Measurements from ENCODE around the gene HSPA12B. TPM values are rescaled to one million over a fixed set of nuclear protein-coding genes. Genes with fewer than 3 reads are reported as not detected.
"Not testable (repeated sequence)": the region's sequence is repeated elsewhere in the genome, so short reads cannot be mapped to it uniquely, and the experiment has no call there.

HSPA12B gene
- polyA plus RNA-seq, 1 donor: 6.3 TPM

GRCh38 chr20:3787324-3788014 is 55.0 kb downstream of the HSPA12B start:
- H3K27me3 ChIP-seq (ENCODE audit: control insufficient read depth, insufficient read depth, low read length): no peaks in the 10 kb centered on the region
- H3K4me1 ChIP-seq (ENCODE audit: control insufficient read depth, insufficient read depth, low read length): peaks cover 38% of the 10 kb centered on the region
- H3K27ac ChIP-seq (ENCODE audit: low read length): no peak overlapping the region
- no peak for DNase-seq
- H3K36me3 ChIP-seq (ENCODE audit: control insufficient read depth, insufficient read depth, low read length): peaks cover 22% of the 10 kb centered on the region
- H3K4me3 ChIP-seq (ENCODE audit: low read length): peak overlapping the region; percentile 32
- WGBS (ENCODE audit: insufficient coverage, low lambda C conversion rate): no CpG with 5 or more reads among the region's 5 CpGs
- peaks cover 12% of the 10 kb centered on the region for H3K9me3 ChIP-seq (ENCODE audit: control insufficient read depth, low read depth, low read length)

DNA sequence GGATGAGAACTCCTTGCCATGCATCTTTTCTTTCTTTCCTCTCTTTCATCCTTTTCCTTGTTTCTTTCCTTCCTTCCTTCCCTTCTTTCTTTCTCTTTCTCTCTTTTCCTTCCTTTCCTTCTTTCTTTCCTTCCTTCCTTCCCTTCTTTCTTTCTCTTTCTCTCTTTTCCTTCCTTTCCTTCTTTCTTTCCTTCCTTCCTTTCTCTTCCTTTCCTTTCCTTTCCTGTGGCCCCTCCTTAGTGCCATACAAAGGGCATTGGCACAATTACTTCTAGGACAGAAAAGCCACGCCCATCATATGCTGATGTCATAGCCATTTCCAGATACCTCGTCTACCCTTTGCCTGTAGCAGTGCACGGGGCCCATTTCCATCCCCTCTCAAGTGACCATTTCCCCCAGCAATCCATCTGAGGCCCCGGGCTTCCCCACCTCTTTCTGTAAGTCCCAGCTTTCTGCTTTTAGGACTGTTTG is 56.2 kb downstream of the HSPA12B start:
- Histone ChIP-seq H3K4me1 (ENCODE audit: control insufficient read depth, insufficient read depth, low read length) (peaks cover 26% of the 10 kb centered on the region), H3K4me3 (ENCODE audit: low read length) (no peak overlapping the region), H3K36me3 (ENCODE audit: control insufficient read depth, insufficient read depth, low read length) (peaks cover 15% of the 10 kb centered on the region), H3K27ac (ENCODE audit: low read length) (no peak overlapping the region), H3K9me3 (ENCODE audit: control insufficient read depth, low read depth, low read length) (peaks cover 12% of the 10 kb centered on the region), H3K27me3 (ENCODE audit: control insufficient read depth, insufficient read depth, low read length) (no peaks in the 10 kb centered on the region)
- DNase-seq: peak; percentile 65 to 81
- 100% methylated on average over 1 of the region's 4 CpGs for WGBS (ENCODE audit: insufficient coverage, low lambda C conversion rate)

GRCh38 chr20:3789201-3789600 is 56.7 kb downstream of the HSPA12B start:
- H3K4me3 ChIP-seq (ENCODE audit: low read length); DNase-seq; H3K27ac ChIP-seq (ENCODE audit: low read length); H3K27me3 ChIP-seq (ENCODE audit: control insufficient read depth, insufficient read depth, low read length): not testable (repeated sequence)
- Histone ChIP-seq H3K4me1 (ENCODE audit: control insufficient read depth, insufficient read depth, low read length) (peaks cover 23% of the 10 kb centered on the region), H3K9me3 (ENCODE audit: control insufficient read depth, low read depth, low read length) (peaks cover 12% of the 10 kb centered on the region), H3K36me3 (ENCODE audit: control insufficient read depth, insufficient read depth, low read length) (peaks cover 13% of the 10 kb centered on the region)
- WGBS (ENCODE audit: insufficient coverage, low lambda C conversion rate): no CpG with 5 or more reads among the region's 4 CpGs

DNA sequence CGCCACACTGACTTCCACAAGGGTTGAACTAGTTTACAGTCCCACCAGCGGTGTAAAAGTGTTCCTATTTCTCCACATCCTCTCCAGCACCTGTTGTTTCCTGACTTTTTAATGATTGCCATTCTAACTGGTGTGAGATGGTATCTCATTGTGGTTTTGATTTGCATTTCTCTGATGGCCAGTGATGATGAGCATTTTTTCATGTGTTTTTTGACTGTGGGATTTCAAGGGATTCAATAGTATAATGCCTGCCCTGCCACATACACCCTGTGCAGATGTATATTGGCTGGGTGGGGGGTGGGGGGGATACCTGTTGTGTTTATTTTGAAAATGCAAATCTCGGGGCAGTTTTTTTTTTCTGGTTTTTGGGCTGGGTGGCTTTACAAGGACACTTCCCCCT is 61.7 kb downstream of the HSPA12B start:
- not testable (repeated sequence) for H3K27me3 ChIP-seq (ENCODE audit: control insufficient read depth, insufficient read depth, low read length); H3K36me3 ChIP-seq (ENCODE audit: control insufficient read depth, insufficient read depth, low read length); DNase-seq; H3K4me3 ChIP-seq (ENCODE audit: low read length); H3K27ac ChIP-seq (ENCODE audit: low read length); H3K9me3 ChIP-seq (ENCODE audit: control insufficient read depth, low read depth, low read length)
- no CpG with 5 or more reads among the region's 3 CpGs for WGBS (ENCODE audit: insufficient coverage, low lambda C conversion rate)
- peaks cover 29% of the 10 kb centered on the region for H3K4me1 ChIP-seq (ENCODE audit: control insufficient read depth, insufficient read depth, low read length)

DNA sequence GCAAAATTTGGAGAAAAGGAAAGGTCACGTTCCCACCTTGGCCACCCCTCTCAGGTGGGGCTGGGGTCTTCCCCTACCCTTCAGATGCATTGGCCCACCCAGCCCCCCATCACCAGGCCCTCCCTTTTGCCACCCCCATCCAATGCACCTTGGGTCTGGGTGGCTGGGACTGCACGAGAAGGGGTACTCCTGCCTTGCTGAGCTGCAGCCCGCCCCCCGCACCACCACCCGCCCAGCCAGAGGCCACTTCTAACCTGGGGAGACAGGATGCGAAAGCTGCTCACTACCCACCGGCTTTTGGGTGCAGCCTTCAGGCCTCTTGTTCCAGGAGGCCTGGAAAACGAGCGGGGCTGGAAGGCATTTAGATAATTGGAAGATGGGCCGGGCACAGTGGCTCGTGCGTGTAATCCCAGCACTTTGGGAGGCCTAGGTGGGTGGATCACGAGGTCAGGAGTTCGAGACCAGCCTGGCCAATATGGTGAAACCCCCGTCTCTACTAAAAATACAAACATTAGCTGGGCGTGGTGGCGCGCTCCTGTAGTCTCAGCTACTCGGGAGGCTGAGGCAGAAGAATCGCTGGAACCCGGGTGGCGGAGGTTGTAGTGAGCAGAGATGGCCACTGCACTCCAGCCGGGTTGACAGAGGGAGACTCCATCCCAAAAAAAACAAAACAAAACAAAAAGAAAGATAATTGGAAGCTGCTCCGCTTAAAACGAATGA is 62.4 kb downstream of the HSPA12B start:
- H3K27ac ChIP-seq (ENCODE audit: low read length): peak overlapping the region; percentile 88
- H3K36me3 ChIP-seq (ENCODE audit: control insufficient read depth, insufficient read depth, low read length): no peaks in the 10 kb centered on the region
- H3K9me3 ChIP-seq (ENCODE audit: control insufficient read depth, low read depth, low read length): no peaks in the 10 kb centered on the region
- H3K4me3 ChIP-seq (ENCODE audit: low read length): peak overlapping the region; percentile 68
- H3K27me3 ChIP-seq (ENCODE audit: control insufficient read depth, insufficient read depth, low read length): no peaks in the 10 kb centered on the region
- H3K4me1 ChIP-seq (ENCODE audit: control insufficient read depth, insufficient read depth, low read length): peaks cover 36% of the 10 kb centered on the region
- whole genome bisulfite sequencing (ENCODE audit: insufficient coverage, low lambda C conversion rate): no CpG with 5 or more reads among the region's 25 CpGs
- no peak for DNase-seq

DNA sequence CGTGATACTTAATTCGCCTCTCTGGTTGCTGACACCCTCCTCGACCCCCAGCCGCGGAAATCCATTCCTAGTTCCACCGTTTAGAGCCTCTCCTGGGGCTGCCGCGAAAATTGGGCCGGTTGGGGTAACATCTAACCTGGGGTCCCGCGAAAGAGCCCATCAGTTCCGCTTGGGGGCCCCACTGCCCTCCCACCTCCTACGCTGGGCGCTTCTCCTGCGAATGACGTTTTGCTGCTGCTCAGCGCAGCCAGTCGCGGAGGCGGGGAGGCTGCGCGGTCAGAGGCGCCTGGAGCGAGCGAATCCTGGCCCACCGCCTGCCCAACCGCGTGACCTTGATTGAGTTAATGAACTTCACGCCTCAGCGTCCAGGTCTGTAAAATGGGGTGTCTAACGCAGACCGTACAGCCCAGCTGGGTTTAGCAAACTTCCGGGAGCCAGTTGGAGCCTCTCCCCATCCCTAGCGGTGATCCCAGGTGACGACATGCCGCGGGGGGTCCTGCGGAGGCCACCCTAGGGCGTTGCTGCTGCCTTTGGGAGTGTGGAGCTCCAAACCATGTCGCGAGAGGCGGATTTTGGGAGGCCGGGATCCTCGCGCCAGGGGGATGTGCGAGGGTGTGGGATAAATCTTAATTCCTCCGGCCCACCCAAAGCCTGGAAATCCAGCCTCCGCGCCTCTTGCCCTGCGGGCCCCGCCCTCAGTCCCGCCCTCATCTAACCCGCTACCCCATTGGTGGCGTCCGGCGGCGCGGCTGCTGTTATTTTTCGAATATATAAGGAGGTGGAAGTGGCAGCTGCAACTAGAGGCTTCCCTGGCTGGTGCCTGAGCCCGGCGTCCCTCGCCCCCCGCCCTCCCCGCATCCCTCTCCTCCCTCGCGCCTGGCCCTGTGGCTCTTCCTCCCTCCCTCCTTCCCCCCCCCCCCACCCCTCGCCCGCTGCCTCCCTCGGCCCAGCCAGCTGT is 63.3 kb downstream of the HSPA12B start, which contains the start of gene CDC25B:
CDC25B (plus strand) TSS at position 800 of the 958 bp plus-strand sequence. CDS start 222 bp downstream, outside the sequence.
- Histone ChIP-seq H3K9me3 (ENCODE audit: control insufficient read depth, low read depth, low read length) (no peaks in the 10 kb centered on the region), H3K4me3 (ENCODE audit: low read length) (peak within 1 kb of the TSS; percentile 68), H3K27ac (ENCODE audit: low read length) (peak within 1 kb of the TSS; percentile 89), H3K27me3 (ENCODE audit: control insufficient read depth, insufficient read depth, low read length) (no peaks in the 10 kb centered on the region), H3K36me3 (ENCODE audit: control insufficient read depth, insufficient read depth, low read length) (peaks cover 8% of the 10 kb centered on the region), H3K4me1 (ENCODE audit: control insufficient read depth, insufficient read depth, low read length) (peaks cover 45% of the 10 kb centered on the region)
- peak; percentile 82 to 93 for DNase-seq
- no CpG with 5 or more reads among the region's 69 CpGs for WGBS (ENCODE audit: insufficient coverage, low lambda C conversion rate)

DNA sequence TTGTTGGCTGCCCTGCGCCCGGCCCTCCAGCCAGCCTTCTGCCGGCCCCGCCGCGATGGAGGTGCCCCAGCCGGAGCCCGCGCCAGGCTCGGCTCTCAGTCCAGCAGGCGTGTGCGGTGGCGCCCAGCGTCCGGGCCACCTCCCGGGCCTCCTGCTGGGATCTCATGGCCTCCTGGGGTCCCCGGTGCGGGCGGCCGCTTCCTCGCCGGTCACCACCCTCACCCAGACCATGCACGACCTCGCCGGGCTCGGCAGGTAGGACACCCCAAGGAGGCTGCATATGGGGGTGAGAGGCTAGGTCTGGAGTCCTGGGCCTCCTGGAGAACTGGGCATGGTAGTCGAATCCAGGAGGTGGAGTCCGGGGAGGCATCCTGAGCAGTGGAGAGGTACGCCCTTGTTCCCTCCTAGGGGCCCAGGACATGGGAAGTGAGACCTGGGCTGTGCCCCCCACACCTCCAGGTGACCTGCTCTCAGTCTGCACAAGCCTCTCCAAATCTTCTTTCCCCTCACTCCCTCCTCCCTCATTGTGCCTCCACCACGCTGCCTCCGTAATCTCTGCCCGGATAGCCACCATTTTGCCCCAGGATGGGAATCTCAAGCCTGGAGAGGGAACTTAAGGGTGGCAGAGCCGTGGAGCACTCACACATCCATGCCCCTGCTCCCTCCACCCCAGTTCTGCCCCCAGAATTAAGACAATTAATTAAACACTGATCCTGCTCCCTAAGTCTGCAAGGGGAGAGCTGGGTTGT is 64.2 kb downstream of the HSPA12B start:
- no CpG with 5 or more reads among the region's 33 CpGs for whole genome bisulfite sequencing (ENCODE audit: insufficient coverage, low lambda C conversion rate)
- H3K4me1 ChIP-seq (ENCODE audit: control insufficient read depth, insufficient read depth, low read length): peaks cover 51% of the 10 kb centered on the region
- peaks cover 17% of the 10 kb centered on the region for H3K36me3 ChIP-seq (ENCODE audit: control insufficient read depth, insufficient read depth, low read length)
- no peaks in the 10 kb centered on the region for H3K9me3 ChIP-seq (ENCODE audit: control insufficient read depth, low read depth, low read length)
- H3K27me3 ChIP-seq (ENCODE audit: control insufficient read depth, insufficient read depth, low read length): no peaks in the 10 kb centered on the region
- peak overlapping the region; percentile 89 for H3K27ac ChIP-seq (ENCODE audit: low read length)
- H3K4me3 ChIP-seq (ENCODE audit: low read length): peak overlapping the region; percentile 43
- peak in 1 of 2 donors; percentile 34 for DNase-seq

DNA sequence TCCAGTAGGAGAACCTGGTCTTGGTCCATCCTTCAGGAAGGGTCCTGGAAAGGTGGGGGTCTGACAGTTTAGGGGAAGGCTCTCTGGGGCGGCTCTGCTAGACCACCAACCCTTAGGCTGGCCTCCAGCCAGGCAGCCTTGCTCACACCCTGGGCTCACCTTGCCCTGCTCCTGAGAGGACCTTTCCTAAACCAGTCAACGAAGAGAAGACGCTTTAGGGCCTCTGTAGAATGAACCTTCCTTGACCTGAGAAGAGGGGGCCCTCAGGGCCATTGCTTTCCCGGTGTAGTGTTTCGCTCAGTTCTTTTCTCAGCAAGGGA is 64.7 kb downstream of the HSPA12B start:
- WGBS (ENCODE audit: insufficient coverage, low lambda C conversion rate): no CpG with 5 or more reads among the region's 5 CpGs
- Histone ChIP-seq H3K4me1 (ENCODE audit: control insufficient read depth, insufficient read depth, low read length) (peaks cover 51% of the 10 kb centered on the region), H3K9me3 (ENCODE audit: control insufficient read depth, low read depth, low read length) (no peaks in the 10 kb centered on the region), H3K36me3 (ENCODE audit: control insufficient read depth, insufficient read depth, low read length) (peaks cover 22% of the 10 kb centered on the region), H3K27me3 (ENCODE audit: control insufficient read depth, insufficient read depth, low read length) (no peaks in the 10 kb centered on the region), H3K4me3 (ENCODE audit: low read length) (peak overlapping the region; percentile 43), H3K27ac (ENCODE audit: low read length) (peak overlapping the region; percentile 89)
- DNase-seq: no peak

DNA sequence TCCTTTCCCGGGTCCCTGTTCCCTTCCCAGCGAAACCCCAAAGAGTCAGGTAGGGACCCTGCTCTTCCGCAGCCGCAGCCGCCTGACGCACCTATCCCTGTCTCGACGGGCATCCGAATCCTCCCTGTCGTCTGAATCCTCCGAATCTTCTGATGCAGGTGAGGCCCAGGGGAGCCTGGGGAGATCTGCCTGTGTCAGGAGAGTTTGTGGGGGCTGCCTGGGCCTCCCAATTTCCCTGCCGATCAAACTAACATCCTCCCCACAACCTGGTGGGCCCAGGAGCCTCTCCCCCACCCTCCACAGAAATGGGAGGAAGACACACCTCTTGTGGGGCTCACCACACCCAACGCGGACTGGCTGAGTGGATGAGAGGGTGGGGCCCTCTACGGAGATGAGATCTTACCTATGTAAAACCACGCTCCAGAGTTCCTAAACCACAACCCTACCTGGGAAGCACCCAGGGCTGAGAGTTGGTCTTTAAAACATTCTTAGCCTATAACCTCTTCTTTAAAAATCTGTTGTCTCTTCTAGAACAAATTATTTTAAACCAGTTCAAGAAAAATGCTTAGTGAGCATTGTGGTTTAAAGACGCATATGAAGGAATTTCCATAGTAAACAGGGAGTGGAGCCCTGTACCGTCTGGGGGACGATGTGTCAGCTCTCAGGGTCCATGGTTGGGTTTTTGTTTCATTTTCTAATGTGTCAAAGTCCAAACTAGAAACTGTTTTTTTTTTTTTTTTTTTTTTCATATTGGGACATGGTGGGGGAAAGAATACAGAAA is 65.3 kb downstream of the HSPA12B start:
- H3K27me3 ChIP-seq (ENCODE audit: control insufficient read depth, insufficient read depth, low read length): no peaks in the 10 kb centered on the region
- H3K4me1 ChIP-seq (ENCODE audit: control insufficient read depth, insufficient read depth, low read length): peaks cover 51% of the 10 kb centered on the region
- 0% methylated on average over 1 of the region's 19 CpGs for WGBS (ENCODE audit: insufficient coverage, low lambda C conversion rate)
- peak; percentile 78 to 90 for DNase-seq
- H3K4me3 ChIP-seq (ENCODE audit: low read length): peak overlapping the region; percentile 43
- no peaks in the 10 kb centered on the region for H3K9me3 ChIP-seq (ENCODE audit: control insufficient read depth, low read depth, low read length)
- peak overlapping the region; percentile 89 for H3K27ac ChIP-seq (ENCODE audit: low read length)
- H3K36me3 ChIP-seq (ENCODE audit: control insufficient read depth, insufficient read depth, low read length): peaks cover 28% of the 10 kb centered on the region
